Left lung (tissue), 10 donors: ENCODE results near the gene KCNIP4. TPM values are rescaled to one million over a fixed set of nuclear protein-coding genes. Genes with fewer than 3 reads are reported as not detected.
"Not testable (repeated sequence)": the region's sequence is repeated elsewhere in the genome, so short reads cannot be mapped to it uniquely, and the experiment has no call there.

Experiments
- ATAC-seq: fragments of 200-7000 bp; cut with Tn5 transposase; one replicate; pipeline ENCODE4 v1.9.1; 2020; ENCODE audit warnings: moderate library complexity
- DNase-seq, 4 donors: peaks; one replicate each; pipeline ENCODE4 v3.0.0-alpha.2; 2013 to 2020
- H3K27ac ChIP-seq, 2 donors: fragments of 200-600 bp; sonication (generic) in 1 of 2; one replicate each; pipeline versions ENCODE4 v1.5.0 to v1.8.0; 2020 to 2021
- H3K27me3 ChIP-seq, 2 donors: fragments of 200-600 bp; sonication (generic) in 1 of 2; one replicate each; pipeline versions ENCODE4 v1.5.0 to v1.8.0; 2020 to 2021
- H3K36me3 ChIP-seq, 2 donors: fragments of 200-600 bp; sonication (generic) in 1 of 2; one replicate each; pipeline versions ENCODE4 v1.5.0 to v1.8.0; 2020 to 2021
- H3K4me1 ChIP-seq, 2 donors: fragments of 200-600 bp; one replicate each; pipeline ENCODE4 v1.8.0; 2021
- H3K4me3 ChIP-seq, 2 donors: fragments of 200-600 bp; sonication (generic) in 1 of 2; one replicate each; pipeline versions ENCODE4 v1.5.0 to v1.8.0; 2020 to 2021; ENCODE audit warnings: mild to moderate bottlenecking in 1 of 2
- H3K9me3 ChIP-seq, 2 donors: fragments of 200-600 bp; sonication (generic) in 1 of 2; one replicate each; pipeline versions ENCODE4 v1.5.0 to v1.8.0; 2020 to 2021
- intact Hi-C, 2 donors: fragments of 100-400 bp; cut with DNase I; formaldehyde crosslinking; loops; one replicate each; pipeline versions ENCODE4 v1.11.2 to v1.14.2; 2022
- polyA plus RNA-seq, 6 donors: library from polyadenylated mRNA; unstranded; fragments of 120-200 nt; gene quantifications; one replicate each; pipeline ENCODE4 v1.2.1, GENCODE V29; 2013; ENCODE audit not compliant: insufficient read length in 6 of 6
- total RNA-seq, 2 donors: library from RNA; stranded (reverse); fragmentation: NEBNext Ultra II Directional; extraction: Animal tissue kit (Norgen Biotek cat#: 25700); gene quantifications; one replicate each; pipeline ENCODE4 v1.2.1, GENCODE V29; 2021
- TF ChIP-seq, protein P1 (sequence below), 2 donors: fragments of 200-600 bp; sonication (generic) in 1 of 2; IDR thresholded peaks; one replicate each; pipeline versions ENCODE4 v1.5.0 to v1.8.0; 2021; ENCODE audit warnings: antibody characterized with exemption in 2 of 2
- donor health status: DM: no; HTN: yes; CAD: no.
- donor health status: DM: no; HTN: no; CAD: no.

KCNIP4 gene
- total and polyA plus RNA-seq, 8 donors = 2.8 to 5.4 (median 4.9) TPM; not detected in 2

DNA sequence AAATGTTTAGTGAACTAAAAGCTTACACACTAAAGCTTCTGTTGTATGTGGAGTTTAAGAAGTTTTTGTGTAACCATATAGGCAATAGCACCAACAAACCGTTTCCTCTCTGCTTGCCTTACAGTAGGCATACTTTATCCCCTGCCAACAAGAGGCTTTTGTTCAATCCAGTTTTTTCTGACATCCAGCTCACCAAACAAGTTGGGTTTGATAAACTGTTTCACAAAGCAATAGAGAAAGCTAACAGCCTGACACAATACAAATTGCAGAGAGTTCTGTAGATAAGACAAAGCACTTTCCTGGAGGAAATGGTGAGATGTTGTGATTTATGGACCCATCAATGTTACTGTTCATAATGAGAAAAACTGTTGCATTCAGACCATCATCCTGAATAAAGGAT is 1194.5 kb downstream of the KCNIP4 start:
- Histone ChIP-seq H3K4me3 (no peak overlapping the region), H3K9me3 (no peaks in the 10 kb centered on the region), H3K27me3 (no peaks in the 10 kb centered on the region), H3K27ac (no peak overlapping the region), H3K4me1 (no peaks in the 10 kb centered on the region), H3K36me3 (no peaks in the 10 kb centered on the region)
- DNase-seq = no peak
- intact Hi-C loops = no loop called here
- TF ChIP-seq, protein P1, sequence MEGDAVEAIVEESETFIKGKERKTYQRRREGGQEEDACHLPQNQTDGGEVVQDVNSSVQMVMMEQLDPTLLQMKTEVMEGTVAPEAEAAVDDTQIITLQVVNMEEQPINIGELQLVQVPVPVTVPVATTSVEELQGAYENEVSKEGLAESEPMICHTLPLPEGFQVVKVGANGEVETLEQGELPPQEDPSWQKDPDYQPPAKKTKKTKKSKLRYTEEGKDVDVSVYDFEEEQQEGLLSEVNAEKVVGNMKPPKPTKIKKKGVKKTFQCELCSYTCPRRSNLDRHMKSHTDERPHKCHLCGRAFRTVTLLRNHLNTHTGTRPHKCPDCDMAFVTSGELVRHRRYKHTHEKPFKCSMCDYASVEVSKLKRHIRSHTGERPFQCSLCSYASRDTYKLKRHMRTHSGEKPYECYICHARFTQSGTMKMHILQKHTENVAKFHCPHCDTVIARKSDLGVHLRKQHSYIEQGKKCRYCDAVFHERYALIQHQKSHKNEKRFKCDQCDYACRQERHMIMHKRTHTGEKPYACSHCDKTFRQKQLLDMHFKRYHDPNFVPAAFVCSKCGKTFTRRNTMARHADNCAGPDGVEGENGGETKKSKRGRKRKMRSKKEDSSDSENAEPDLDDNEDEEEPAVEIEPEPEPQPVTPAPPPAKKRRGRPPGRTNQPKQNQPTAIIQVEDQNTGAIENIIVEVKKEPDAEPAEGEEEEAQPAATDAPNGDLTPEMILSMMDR (IDR thresholded peaks at IDR 0.05) = no peak
- ATAC-seq = no peak

DNA sequence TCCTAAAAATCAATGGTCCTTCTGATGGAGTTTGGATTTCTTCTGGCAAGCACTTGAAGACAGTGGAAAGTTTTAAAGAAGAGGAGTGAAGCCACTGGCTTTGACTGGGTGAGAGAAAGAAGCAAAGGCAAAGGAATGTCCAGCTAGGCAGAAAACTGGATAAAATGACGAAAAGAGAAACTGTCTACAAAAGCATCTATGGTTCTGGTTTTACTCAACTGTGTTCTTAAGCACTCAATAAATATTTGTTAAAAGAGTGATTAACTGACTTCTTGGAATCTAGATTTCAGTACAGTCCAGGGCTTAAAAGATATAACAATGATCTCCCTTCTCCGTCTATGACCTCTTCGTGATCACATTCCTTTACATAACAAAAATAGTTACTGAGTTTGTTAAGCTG is 1195.9 kb downstream of the KCNIP4 start:
- Histone ChIP-seq H3K36me3 (no peaks in the 10 kb centered on the region), H3K27ac (no peak overlapping the region), H3K9me3 (no peaks in the 10 kb centered on the region), H3K27me3 (no peaks in the 10 kb centered on the region), H3K4me1 (no peaks in the 10 kb centered on the region), H3K4me3 (no peak overlapping the region)
- ATAC-seq (no peak), DNase-seq (no peak)
- intact Hi-C loops = no loop called here
- TF ChIP-seq, protein P1 (IDR thresholded peaks at IDR 0.05) = no peak

DNA sequence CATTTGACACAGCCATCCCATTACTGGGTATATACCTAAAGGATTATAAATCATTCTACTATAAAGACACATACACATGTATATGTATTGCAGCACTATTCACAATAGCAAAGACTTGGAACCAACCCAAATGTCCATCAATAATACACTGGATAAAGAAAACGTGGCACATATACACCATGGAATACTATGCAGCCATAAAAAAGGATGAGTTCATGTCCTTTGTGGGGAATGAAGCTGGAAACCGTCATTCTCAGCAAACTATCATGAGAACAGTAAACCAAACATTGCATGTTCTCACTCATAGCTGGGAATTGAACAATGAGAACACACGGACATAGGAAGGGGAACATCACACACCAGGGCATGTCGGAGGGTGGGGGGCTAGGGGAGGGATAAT is 1202.6 kb downstream of the KCNIP4 start:
- H3K36me3 ChIP-seq, H3K27ac ChIP-seq, H3K4me3 ChIP-seq, intact Hi-C loops, DNase-seq, ATAC-seq, H3K27me3 ChIP-seq, H3K4me1 ChIP-seq: not testable (repeated sequence)
- H3K9me3 ChIP-seq = peaks cover 0 to 32% of the 10 kb centered on the region in 2 donors

DNA sequence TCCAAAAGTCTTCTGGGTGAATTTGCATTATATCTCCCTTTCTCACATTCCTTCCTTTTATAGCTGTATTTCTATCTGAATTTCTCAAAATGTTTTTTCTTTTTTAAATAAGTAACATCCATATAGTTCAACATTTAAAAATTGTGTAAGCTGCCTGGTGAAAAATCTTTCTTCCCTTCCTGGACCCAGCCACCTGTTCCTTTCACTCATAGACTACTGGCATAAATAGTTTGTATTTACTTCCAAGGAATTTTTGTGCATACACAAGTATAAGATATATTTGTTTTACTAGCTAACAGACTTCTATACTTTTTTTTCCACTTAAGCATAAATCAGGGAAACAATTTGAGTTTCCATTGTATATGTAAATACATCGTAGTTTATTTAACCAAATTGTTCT is 1212.6 kb downstream of the KCNIP4 start:
- Histone ChIP-seq H3K9me3 (peaks cover 0 to 20% of the 10 kb centered on the region in 2 donors), H3K27me3 (no peaks in the 10 kb centered on the region), H3K4me1 (no peaks in the 10 kb centered on the region), H3K4me3 (no peak overlapping the region), H3K27ac (no peak overlapping the region), H3K36me3 (peaks cover 0 to 57% of the 10 kb centered on the region in 2 donors)
- intact Hi-C loops = no loop called here
- no peak for DNase-seq
- ATAC-seq = no peak
- TF ChIP-seq, protein P1 (IDR thresholded peaks at IDR 0.05) = no peak

DNA sequence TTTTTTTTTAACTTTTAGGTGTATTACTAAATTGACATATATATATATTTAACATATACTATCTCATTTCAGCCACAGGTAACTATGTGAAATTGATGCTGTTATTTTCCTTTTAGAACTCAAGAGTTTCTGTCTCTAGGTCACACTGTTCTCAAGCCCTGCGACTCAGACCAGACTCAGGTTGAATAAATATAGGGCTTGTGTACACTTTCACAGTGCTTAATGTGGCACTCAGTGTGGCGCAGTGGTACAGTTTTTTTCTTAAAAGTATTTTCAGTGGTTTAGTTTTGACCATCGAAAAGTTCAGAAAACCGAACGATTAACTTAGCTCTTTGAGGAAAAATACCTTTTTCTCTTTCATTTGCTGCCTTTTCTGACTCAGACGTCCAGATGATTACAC is 1223.7 kb downstream of the KCNIP4 start:
- intact Hi-C loops = no loop called here
- no peaks in the 10 kb centered on the region for H3K27me3 ChIP-seq
- no peak overlapping the region for H3K27ac ChIP-seq
- peaks cover 0 to 59% of the 10 kb centered on the region in 2 donors for H3K36me3 ChIP-seq
- peaks cover 0 to 22% of the 10 kb centered on the region in 2 donors for H3K9me3 ChIP-seq
- DNase-seq (no peak), ATAC-seq (no peak)
- H3K4me3 ChIP-seq = no peak overlapping the region
- H3K4me1 ChIP-seq = no peaks in the 10 kb centered on the region
- TF ChIP-seq, protein P1 (IDR thresholded peaks at IDR 0.05) = no peak

DNA sequence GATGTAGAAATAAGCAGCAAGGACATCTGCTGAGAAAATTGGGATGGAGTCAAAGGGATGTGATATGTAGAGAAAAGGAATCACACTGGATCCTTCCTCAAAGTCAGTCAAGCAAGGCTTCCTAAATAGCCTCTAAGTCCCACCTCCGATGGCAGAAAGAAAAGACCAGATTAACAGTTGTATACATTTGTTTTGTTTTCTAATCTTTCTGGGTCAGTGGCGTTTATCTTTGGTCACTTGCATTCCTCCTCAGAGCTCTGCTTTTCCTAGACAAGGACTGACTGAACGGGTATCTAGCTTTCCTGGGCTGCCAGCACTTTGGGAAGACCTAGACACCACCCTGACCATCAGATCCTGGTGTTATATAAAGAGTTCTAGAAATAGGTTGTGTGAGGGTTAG is 1225.1 kb downstream of the KCNIP4 start:
- DNase-seq (no peak), ATAC-seq (no peak)
- peaks cover 0 to 22% of the 10 kb centered on the region in 2 donors for H3K9me3 ChIP-seq
- no peak overlapping the region for H3K4me3 ChIP-seq
- H3K36me3 ChIP-seq = peaks cover 0 to 67% of the 10 kb centered on the region in 2 donors
- TF ChIP-seq, protein P1 (IDR thresholded peaks at IDR 0.05) = no peak
- H3K27ac ChIP-seq = no peak overlapping the region
- intact Hi-C loops = no loop called here
- H3K4me1 ChIP-seq = no peaks in the 10 kb centered on the region
- no peaks in the 10 kb centered on the region for H3K27me3 ChIP-seq
